HG03097 (cell line): ENCODE data around the gene TMEM269.

Experiments
- ATAC-seq: cut with Tn5 transposase; IDR thresholded peaks from one replicate; pipeline ENCODE4 v1.9.1; 2021; ENCODE audit not compliant: unreplicated experiment, low FRiP score

The TMEM269 gene

DNA sequence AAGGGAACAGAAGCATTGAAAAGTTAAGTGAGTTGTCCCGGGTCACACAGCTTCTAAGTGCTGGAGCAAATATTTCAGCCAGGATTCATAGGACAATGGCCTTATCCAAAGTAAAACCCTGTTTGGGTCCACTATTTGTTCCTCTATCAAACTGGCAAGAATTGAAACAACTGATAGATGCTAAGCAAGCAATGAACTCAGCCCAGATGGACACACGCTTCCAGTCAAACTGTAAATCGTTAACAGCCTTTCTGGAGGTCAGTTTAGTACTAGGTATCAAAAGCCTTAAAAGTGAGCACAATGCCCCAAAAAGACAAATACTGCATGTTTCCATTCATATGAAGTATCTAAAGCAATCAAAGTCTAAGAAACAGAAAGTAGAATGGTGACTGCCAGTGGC is 33.2 kb downstream of the TMEM269 start:
- no peak for ATAC-seq

DNA sequence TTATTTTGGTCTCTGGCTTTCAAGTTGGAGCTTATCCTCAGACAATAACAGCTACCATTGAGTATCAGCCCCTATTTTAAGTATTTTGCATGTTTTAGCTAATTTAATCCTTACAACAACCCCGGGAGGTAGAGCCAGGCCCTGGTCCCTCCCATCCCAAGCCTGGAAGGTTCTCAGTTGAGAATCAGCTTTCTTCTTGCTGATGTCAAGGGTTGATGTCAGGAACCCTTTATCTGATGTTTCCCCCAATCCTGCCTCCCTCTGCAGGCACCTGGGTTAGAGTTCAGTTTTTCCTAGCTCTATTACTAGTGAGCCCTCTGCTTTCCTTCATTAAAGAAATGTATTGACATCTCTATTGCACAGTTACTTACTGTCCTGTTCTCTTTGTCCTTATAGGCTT is 36.0 kb downstream of the TMEM269 start:
- ATAC-seq, result no peak

DNA sequence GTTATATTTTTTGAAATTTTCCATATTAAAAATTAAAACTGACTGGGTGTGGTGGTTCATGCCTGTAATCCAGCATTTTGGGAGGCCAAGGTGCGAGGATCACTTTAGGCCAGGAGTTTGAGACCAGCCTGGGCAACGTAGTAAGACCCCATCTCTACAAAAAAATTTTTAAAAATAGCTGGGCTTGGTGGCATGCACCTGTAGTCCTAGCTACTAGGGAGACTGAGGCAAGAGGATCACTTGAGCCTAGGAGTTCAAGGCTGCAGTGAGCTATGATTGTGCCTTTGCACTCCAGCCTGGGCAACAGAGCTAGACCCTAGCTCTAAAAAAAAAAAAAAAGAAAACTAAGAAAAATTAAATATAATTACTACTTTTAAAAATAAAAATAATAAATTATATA is 36.9 kb downstream of the TMEM269 start:
- no peak for ATAC-seq

DNA sequence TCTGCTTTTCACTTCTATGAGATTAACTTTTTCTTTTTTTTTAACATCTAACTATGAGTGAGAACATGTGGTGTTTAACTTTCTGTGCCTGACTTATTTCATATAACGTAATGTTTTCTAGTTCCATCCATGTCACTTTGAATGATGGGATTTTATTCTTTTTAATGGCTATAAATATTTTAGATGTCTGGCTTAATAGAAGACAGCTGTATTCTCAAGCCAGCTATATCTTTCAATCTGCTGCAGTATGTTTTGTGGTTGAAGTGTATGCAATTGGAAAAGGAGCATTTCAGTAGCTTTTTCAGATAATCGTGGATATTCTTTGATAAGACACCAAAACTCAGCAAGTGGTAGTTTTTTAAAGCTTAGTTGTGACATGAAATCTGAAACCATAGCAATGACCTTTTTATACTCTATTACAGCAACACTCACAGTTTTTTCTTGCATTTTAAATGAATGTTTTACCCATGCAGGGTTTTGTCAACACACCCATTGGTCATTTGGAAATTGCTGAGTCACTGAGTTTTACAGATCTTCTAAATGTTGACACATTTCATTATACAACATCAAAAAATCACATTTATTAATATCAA is 38.1 kb downstream of the TMEM269 start:
- no peak for ATAC-seq

DNA sequence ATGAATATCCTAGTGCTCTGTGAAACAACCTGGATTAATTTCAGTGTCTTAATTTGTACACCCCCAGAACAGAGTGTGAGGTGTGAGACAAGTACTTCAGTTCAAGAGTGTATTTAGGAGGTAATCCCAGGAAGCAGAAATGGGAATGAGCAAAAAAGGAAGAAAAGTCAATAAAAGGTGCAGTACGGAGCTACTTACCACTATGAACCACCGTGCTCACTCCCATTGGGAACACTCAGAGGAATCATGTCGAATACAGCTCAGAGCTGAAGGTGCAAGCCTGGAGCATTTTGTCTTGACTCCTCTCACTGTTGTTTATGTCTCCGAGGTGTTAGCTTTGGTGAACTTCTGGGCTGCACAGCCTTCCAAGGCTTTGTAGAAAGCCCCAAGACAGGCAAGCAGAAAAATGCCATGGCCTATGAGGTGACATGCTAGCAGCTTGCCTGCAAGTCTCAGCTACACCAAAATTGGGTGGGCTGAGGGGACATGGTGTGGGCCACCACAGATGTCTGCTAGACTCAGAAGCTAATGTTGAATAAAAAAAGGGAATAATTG is 39.8 kb downstream of the TMEM269 start:
- ATAC-seq, result no peak

DNA sequence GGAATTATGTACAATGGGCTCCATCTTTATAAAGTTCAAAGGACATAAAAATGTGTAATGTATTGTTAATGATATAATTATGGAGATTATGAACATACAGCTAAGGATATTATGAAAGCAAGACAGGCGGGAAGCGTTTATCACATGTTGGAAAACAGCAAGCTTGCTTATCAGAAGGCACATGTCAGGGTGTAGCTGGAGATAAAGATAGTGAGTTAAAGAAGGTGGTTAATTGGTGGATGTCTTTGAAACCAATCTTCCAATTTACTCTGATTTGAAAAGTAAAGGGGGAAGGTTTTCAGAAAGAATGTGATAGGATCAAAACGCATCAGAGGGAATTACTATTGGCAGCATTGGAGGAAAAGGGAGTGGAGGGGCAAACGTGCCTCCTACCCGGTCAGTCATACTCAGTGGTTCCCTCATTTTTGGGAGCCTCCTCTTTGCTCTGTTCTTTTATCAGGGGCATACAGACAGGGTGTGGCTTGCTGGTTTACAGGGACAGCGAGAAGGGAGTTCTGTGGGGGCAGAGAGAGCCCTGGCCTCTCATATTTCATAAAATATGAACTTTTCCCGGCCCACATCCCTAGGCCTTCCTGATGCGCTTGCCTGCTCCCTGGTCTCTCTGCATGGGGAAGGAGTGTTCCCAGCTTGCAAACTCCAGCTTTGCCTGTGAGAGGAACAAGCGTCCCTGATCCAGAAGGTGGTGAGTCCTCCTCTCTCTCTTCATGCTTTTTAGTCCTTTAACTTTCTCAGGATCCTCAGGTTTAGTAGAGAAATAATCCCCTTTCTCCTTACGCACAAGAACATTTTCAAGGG is 40.5 kb downstream of the TMEM269 start:
- ATAC-seq, result no peak

DNA sequence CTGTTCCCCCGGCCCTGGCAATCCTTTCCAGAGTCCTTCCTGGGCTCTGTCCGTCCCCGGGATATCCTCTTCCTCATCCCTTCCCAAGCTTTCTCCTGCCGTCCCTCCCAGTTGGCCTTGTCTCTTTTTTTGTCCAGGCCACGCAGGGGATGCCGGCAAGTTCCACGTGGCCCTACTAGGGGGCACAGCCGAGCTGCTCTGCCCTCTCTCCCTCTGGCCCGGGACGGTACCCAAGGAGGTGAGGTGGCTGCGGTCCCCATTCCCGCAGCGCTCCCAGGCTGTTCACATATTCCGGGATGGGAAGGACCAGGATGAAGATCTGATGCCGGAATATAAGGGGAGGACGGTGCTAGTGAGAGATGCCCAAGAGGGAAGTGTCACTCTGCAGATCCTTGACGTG is 45.8 kb downstream of the TMEM269 start:
- ATAC-seq, result no peak

DNA sequence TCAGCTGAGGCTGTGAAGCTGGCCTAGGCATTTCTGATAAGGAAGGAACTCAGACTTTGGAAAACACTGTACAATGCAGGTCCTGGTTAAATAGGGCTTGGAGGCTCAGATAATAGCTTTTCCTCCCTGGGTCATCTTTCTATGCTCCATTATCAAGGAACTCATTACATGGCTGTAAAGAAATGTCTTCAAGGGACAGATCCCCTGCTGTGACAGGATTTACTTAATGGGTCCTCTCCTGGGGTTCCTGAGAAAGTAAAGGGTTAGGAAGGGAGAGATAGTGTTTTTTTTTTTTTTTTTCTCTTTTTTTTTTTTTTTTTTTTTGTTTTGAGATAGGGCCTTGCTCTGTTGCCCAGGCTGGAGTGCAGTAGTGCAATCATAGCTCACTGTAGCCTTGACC is 46.5 kb downstream of the TMEM269 start:
- no peak for ATAC-seq

DNA sequence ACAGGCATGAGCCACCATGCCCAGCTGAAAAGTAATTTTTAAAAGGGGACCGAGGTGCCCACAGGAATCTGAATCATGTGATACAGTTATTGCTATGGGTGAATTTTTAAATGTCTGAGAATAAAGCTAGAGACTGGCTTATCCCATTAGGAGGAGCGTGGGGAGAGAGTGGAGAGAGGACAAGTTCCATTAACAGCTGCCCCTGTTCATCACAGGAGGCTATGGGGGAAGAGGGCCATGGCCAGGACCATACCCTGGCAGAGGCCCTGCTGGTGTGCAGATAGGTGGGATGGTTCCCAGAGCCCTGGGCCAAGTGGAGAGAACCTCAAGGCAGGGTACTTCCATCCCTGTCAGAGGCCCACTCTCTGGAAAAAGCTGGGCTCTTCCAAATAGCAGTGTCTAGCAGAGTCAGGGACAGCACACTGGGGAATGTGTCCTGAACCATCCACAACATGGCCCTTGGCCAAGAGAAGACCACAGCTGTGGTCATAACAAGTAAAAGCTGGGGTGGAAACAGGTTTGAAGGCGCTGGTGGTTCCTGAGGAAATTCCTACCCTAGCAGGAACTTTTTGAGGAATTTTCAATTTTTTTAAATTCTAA is 48.0 kb downstream of the TMEM269 start:
- ATAC-seq, result no peak

DNA sequence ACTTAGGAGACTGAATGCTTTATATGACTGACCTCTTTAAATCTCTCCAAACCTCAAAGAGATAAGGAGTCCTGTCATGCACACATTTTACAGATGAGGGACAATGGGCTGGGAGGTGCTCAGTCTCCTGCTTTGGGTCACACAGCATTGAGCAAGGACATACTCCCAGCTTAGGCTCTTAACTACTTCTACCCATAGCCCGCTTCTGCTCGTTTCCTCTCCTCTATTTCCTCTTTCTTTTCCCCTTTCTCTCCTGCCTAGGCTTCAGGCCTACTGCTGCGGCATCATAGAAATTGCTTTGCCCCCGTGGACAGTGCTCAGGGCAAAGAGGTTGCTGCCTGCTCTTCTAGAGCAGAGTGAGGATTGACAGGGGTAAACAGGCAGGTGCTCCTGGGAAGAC is 49.2 kb downstream of the TMEM269 start:
- ATAC-seq, result no peak

DNA sequence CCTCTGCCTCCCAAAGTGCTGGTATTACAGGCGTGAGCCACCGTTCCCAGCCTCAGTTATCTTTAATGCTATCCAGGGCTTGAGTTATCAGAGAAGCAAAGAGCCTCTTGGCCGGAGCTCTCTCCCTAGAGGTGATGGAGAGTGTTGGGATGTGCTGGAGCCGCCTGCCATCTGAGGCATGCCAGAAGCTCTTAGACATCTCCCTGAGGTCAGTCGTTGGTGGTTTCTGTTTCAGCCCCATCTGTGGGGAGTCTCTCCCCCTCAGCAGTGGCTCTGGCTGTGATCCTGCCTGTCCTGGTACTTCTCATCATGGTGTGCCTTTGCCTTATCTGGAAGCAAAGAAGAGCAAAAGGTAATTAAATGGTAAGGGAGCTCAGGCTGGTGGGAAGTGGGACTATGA is 50.0 kb downstream of the TMEM269 start:
- no peak for ATAC-seq

DNA sequence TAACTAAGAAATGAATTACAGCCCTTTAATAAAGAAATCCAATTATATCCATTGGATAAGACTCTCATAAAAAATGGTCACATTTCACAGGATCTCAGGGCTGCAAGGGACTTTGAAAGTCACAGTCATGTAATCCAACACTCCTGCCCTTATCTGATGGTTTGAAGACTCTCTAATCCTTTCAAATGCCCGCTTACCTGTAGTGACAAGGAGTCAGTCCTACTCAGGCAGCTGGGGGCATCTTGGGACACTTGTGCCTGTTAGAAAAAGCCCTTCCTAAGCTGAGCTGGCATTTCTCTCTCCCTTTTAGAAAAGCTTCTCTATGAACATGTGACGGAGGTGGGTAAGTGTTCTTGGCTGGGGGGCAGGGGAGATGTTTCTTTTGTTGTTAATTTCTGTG is 50.6 kb downstream of the TMEM269 start:
- ATAC-seq, result no peak

DNA sequence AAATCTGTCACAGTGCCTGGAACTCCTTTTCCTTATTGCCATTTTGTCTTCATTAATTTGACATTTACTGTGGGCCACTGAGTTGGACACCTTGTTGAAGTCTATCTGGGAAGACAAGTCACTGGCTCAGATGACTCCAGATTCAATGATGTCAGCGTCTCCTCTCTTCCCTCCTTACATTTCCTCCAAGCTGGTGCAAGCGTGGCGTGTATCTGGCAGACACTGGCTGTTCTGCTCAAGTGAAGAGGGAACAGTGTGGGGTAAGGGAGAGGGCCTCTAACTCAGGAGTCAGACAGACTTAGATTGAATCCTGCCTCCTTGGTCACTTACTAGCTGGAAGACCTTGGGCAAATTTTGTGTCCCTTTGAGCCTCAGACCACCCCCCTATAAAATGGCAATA is 52.9 kb downstream of the TMEM269 start:
- ATAC-seq, result no peak

DNA sequence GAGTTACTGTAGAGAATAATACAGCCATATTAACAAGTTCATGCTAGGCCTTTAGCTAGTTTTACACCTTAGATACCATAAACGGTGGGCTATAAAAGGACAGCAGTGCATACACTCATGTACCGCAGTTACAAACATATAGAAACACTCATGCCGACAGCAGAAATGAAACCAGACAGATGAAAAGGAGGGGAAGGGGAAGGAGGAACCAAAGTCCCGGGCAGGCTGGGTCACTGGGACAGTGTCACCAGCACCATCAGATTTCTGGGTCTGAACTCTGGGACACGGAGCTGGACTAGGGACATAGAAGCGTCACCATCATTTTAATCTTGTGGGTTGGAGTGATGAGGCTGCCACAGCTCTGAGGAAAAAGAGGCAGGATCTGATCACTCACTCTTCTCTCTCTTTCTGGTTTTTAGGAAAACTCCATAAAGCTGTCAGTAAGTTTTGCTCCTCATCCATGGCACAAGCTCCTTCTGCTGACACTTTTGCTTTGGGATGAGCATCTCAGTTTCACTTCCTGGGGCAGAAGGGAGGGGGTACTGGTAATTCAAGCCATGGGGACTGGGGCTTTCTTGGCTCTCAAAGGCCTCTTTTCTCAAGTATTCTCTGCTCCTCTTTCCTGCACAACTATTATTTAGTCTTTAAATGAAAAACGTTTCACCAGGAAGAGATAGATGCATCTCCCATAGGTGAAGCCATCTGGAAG is 53.8 kb downstream of the TMEM269 start:
- ATAC-seq, result no peak

DNA sequence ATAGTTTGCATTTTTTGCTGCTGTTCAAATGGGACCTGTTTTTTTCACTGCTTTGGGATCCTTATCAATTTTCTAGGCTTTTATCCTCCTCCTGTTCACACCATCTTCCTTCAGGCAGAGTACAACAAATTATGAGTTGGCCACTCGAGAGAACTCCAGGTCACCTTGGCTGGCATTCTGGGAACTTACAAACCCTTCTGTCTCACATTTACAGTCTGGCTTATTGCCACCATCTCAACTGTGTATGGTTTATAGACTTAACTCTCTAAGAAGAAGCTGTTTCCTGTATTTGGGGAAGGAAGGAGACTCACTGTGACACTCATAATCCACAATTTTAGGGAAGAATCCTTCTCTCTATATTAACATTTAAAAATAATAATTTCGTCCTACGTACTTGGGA is 56.2 kb downstream of the TMEM269 start:
- ATAC-seq, result no peak

DNA sequence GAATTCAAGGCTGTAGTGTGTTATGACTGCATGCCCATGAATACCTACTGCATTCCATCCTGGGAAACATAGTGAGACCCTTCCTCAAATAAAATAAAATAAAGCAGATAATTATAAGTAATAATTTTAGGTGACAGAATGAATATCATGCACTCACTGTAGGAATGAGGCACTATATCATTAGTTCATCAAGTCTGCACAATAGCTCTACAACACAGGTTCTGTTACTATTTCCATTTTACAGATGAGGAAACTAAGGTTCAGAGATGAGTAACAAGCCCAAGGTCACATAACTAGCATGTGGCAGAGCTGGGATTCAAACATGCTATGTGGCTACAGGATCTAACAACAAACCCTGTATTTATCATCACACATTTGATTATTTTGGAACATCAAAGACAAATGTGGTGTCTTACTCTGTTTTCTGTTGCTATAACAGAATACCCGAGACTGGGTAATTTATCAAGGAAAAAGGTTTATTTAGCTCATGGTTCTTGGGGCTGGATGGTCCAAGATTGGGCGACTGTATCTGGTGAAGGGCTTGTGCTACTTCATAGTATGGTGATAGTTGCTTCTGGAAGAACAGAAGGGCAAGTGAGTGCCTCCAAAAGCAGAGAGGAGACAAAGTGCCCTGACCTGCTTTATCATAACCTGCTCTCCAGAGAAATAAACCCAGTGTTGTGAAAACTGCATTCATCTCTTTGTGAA is 56.8 kb downstream of the TMEM269 start:
- no peak for ATAC-seq

DNA sequence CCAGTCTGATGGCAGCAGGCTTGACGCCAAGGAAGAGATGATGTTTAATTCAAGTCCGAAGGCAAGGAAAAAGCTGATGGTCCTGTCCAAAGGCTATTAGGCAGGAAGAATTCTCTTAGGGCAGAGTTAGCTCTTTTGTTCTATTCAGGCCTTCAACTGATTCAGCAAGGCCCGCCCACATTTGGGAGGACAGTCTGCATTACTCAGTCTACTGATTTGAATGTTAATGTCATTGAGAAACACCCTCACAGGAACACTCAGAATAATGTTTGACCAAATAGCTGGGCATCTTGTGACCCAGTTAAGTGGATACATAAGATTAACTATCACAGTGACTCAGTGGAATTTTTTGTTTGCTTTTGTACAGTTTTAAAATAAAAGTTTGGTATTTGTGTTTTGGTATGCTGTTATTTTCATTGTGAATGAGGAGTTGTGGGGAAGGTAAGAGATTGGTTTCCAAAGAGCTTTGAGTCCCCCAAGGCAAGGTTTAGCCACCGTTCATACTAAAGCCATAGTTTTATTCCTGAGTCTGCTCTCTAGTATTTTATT is 59.9 kb downstream of the TMEM269 start:
- no peak for ATAC-seq

DNA sequence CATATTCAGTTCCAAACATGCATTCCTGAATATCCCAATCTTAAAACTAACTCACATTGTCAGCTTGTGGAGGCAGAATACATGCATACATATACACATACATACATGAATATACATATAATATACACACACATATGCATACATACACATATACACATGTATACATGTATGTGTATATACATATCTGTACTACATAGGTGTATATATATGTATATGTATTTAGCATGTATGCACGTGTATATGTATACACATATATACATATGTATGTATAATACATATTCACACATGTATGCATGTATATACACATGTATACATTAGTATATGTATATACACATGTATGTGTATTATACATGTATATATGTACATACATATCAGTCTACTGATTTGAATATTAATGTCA is 60.4 kb downstream of the TMEM269 start:
- no peak for ATAC-seq

DNA sequence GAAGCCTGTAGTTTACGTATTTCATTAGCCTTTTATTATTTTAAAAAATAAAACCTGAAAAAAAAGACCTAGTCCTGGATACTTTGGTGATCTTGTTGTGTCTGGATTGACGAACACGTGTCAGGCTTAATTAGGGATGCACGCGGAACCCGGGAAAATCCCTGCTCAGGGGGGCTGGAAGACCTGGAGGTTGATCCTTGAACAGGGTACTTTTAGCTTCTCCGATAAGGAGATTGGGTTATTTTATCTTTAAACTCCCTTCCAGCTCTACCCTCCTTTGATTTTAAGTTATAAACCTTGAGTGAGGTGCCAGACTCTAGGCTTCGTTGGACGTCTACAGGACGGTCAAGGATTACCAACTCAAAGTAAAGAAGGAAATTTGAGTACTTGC is 61.1 kb downstream of the TMEM269 start:
- no peak for ATAC-seq
